HG02610 (cell line): ENCODE results near the gene NPHP1.
"Not testable (repeated sequence)": the region's sequence is repeated elsewhere in the genome, so short reads cannot be mapped to it uniquely, and the experiment has no call there.

Source experiments
- ATAC-seq: cut with Tn5 transposase; IDR thresholded peaks from one replicate; pipeline ENCODE4 v1.9.1; 2021; ENCODE audit warnings: mild to moderate bottlenecking, moderate library complexity; ENCODE audit not compliant: unreplicated experiment

NPHP1 gene

DNA sequence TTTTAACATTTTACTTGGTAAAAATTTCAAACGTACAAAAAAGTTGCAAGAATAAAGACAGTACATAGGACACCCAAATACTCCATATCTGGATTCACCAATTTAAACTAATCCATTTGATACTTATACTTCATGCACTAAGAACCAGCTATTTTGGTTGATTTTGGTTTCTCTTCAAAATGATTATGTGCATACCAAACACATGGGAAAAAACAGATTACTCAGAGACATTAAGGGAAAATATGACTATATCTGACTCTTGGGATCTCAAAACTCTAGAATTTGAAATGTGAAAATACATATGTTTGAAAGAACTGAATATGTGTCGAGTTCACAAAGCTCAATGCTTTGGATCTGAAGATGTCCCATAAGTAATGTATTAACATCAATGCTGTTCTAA is 73.6 kb downstream of the NPHP1 start:
- ATAC-seq = no peak

DNA sequence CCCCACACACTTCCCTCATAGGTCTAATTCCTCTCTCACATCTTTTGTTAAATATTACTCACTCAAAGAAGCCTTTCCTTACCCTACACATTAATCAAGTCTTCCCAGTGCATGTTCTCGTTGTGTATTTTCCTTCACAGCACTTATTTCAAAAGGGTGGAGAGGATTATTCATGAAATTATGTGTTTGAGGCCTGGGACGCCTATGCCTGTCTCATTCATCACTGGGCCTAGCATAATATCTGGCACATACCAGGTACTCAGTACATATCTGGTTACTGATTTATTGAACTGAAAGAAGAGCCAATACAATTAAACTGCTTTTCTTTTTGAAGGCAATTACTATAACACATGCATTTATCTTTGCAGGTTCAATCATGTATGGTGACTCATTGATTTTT is 74.1 kb downstream of the NPHP1 start:
- no peak for ATAC-seq

DNA sequence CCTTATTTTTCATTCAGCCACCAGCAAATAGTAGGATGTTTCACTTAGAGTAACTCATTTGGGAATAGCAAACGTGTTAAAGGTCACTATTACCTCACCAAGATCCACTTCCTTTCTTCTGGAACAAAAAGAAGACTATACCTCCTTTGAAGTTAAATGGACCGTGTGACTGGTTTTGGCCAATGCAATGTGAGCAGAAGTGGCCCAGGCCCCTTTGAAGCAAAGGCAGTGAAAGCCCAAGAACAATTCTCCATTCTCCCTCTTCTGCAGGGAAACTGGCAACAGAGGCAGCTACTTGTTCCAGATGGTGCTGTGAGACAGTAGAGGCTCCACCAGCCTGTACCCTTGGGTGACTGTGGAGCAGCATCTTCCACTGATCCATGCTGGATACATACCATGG is 77.9 kb downstream of the NPHP1 start:
- ATAC-seq = no peak

DNA sequence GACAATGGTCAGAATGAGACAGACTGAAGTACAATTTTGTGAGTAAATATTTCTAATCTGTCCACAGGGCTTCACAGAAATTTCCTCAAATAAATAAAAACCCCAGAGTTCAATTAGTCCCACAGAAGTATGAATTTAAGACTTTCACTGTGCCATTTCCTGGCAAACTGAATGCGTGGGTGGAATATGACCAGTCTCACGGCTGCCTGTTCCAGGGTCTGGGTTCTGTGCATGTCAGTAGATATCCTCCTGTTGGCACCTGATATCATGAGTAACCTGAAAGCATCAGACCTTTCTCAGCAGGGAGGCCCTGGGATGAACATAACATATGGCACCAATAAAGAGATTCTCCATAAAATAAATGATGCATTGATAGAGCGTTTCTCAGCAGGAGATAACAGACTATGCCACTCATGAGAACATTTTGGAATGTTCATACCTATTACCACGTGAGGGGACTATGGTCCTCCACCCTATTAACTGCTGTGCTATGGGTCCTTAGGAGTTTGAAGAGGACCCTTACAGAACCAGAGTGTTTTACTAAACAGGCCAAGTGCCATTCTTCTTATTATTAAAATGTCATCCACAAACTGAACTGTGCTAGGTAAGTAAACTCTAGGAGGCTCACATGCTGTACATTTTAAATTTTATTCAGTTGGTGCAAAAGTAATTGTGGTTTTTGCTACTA is 78.6 kb downstream of the NPHP1 start:
- ATAC-seq = no peak

DNA sequence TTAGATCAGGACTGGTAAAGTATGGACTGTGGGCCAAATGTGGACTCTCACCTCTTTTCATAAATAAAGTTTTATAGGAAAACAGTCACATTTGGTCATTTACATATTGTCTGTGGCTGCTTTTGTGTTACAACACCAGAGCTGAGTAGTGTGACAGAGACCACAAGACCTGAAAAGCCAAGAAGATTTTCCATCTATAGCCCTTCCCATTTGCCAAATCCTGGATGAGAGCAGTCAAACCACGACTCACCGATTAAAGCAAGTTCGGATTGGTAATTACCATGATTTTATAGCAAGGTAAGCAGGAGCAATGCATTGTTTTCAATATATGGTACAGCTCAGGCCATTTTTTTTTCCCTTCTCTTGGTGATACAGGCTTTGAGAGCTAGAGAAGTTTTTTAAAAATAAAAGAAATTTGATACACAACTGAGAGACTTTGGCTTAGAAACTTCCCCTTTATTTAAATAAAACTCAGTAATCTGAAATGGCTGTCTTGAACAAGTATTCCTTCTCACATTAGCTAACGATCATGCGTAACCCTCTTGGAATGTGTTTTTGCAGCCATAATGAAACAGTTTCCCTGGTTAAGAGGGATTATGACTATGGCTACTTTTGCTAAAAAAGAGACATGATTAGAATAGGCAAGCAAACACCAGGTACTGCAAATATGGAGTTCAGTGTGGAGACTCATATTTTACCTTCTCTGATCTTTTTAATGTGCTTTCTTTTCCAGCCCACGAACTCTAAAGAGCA is 79.7 kb downstream of the NPHP1 start:
- no peak for ATAC-seq

DNA sequence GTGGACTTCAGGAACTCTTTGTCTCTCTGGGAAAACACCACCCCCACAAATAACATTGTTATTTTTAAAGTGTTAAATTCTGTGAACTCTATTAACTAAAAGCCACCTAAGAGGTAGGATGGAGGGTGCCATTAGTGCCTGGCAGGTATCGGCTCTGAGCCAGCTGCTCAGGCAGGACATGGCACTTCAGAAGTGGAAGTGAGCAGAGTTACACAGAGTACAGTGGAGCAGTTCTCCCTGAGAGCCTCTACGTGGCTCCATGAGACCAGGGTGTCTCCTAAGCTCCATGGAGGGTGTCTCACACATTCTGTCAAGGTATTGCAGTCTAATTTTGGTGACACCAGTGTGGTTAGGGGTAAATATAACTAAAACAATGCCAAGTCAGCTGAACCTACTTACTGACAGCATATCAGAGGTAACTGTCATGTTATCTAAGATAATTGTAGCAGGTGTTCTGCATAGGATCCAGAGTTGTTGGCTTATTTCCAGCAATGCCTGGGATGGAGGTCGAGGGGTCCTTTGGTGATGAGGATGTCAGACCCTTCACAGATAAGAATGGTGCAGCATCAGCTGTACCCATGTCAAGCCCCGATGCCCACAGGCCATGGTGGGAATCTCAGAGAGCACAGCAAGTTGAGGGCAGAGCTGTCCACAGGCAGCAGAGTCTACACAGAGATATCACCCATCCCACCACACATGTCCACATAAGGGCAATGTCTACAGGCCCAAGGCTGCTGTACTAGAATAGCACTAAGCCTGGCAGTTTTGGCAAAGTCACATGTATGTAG is 80.6 kb downstream of the NPHP1 start:
- no peak for ATAC-seq

DNA sequence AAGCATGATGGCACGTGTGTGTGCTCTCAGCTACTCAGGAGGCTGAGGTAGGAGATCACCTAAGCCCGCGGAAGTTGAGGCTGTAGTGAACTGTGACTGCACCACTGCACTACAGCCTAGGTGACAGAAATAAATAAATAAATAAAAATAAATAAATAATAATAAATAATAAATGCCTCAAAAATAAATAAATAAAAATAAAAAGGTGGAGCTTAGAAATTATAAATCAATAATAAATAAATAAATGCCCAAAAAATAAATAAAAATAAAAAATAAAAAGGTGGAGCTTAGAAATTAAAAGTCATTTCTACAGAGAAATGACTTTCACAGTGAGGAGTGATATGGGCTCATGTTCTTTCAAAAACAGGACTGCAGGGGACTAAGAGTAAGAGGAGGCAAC is 83.2 kb downstream of the NPHP1 start:
- no peak for ATAC-seq

DNA sequence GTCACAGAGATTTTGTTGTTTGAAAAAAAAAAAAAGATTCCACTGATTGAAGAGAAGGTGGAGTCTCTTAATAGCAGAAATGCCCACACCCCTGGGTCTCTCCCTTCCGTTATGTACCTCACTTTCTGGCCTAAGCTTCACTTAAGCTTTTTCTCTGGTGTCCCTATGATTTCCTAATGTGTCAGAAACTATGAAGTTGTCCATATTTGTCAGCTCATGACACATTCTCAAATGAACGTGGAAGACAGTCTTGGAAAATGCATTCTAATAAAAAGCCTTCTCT is 83.8 kb downstream of the NPHP1 start:
- ATAC-seq = no peak

DNA sequence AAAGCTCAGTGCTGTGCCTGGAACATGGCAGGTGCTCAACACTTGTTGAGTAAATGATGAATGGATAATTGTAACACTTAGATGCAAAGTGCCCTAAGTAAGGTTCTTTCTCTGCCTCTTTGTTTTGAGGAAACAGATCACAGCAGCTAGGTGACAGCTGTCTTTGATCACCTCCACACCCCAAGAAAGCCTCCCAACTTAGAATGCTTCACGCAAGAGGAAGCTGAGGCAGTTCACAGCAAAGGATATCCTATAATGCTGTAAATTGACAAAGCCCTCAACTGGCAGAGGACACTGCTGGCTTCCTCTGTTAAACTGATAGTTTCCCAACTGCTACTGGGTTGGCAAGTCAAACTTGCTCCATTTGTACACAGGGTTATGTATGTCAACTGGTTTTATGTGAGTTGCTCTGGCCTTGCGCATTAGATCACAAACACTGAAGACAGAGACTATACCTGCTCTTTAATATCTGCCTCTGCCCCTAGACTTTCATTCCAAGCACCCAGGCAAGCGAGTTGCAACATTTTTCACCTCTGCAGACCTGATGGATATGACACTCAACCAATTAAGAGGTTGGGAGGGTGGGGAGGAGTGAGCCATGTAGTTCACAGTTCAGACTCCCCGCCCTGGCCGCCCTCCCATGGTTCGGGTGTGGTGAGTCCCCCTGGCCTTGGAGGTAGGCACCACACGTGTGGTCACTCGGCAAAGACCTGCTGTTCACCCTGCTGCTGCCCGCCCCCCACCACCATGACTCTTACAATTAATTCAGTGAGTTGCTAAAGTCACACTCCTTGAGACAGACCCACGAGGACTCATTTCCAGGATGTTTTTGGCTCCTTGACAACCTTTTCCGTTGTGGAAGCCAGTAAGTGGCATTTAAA is 84.4 kb downstream of the NPHP1 start:
- no peak for ATAC-seq

DNA sequence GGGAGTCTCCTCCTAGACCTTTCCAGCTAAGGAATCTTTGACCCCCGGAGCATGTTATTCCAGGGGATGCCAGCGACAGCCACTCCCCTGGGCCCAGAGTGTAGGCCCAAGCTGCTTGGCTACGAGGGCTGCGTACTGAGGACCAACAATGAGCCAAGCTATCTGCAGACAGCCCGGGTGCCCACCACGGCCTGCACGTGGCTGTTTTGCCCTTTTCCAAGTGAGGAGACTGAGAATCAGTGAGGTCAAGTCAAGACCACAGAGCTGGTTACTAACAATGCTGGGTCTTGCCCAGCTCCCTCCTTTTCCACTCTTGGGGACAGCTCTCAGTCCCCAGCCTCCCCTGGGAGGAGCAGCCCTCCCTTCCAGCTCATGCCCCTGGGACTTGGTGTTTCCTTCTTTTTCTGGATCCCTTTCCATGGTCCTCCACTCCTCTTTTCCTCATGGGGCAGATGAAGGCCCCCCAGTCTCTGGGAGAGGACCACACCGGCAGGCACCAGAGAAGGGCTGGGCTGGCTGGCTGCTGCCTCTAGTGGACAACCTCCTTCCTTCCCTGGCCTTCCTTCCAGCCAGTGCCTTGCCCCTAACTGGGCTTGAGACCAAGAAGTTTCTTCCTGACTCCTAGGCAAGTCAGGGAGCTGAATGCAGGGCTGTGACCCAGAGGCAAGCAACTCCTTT is 88.6 kb downstream of the NPHP1 start:
- ATAC-seq = no peak

DNA sequence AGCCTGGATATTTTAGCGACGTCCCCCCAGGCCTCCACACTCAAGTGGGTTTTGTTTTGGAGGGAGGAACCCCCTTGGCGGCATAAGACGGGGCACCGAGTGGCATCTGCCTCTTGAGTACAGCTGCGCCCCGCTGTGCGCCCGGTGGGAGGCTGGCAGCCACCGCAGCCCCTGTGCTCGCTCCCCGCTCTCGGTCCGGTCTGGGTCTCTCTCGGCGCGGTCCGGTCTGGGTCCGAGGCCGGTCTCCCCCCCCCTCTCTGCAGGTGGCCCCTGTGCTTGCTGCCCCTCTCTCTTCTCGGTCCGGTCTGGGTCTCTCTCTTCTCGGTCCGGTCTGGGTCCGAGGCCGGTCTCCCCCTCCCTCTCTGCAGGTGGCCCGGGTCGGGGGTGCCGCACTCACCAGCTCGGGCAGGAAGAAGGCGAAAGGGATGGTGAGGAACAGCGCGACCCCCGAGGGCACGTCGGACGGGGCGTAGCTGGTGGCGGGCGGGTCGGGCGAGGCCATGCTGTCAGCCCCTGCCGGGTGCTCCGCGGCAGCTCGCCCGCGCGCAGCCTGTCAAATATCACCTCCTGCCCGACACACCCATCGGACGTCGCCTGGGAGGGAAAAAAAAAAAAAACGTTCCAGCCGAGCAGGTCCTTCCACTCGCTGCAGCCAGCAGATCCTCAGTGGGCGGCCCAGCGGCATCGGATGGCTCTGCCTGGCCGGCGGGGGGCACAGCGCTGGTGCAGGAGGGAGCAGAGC is 89.4 kb downstream of the NPHP1 start, which contains the start of gene MALL:
MALL (minus strand) TSS at position 532 of the 742 bp plus-strand sequence; CDS start at position 502, 30 bp downstream.
- no peak for ATAC-seq

DNA sequence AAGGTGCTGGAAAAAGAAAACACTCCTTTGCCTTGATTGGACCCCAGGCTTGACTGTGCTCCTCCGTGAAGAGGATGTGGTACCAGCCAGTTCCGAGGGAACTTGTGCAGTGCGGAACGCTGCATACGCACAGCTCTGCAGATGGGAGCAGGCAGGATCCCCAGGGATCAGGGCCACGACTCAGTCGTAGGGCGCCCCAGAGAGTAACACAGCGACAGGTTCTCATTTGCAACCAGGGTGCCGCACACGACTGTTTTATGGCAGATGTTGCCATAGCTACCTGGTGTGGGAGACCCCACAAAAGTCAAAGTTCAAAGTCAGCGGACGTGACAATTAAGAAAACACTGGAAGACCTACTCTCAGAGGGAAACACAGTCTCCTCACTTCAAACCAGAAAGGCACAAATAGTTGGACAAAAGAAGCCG is 90.0 kb downstream of the NPHP1 start:
- ATAC-seq = no peak

DNA sequence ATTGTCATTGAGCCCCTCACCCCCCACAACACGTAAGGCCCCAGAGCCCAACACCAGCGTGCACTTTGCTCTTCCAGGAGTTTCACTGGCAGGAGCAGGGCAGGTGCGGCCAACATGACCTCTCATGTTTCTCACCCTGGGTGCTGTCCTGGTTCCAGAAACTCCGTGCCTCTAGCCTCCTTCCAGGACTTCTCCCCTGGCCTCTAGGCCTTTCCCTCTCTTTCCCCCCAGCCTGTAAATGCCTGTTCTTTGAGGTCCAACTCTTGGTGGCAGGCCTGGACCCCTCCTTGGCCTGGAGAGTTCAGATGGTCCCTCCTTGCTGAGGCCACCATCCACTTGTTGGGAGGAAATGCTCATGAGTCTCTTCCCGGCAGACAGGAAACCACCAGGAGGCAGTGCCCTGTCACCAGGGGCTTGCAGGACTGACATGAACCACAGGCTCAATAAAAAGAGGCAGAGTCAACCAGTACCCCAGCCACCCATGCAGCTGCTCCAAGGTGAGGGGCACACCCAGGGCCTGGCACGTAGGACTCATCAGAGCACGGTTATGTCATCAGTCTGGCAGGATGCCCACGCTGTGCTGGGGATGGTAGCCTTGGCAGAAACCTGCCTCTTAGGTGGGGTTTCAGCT is 90.7 kb downstream of the NPHP1 start:
- ATAC-seq = no peak

DNA sequence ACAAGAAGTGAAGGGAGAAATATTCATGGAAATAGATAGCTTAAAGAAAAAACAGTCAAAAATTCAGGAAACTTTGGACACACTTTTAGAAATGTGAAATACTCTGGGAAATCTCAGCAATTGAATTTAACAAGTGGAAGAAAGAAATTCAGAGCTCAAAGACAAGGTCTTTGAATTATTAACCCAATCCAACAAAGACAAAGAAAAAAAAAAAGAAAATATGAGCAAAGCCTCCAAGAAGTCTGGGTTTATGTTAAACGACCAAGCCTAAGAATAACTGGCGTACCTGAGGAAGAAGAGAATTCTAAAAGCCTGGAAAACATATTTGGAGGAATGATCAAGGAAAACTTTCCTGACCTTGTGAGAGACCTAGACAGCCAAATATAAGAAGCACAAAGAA is 96.5 kb downstream of the NPHP1 start:
- not testable (repeated sequence) for ATAC-seq

DNA sequence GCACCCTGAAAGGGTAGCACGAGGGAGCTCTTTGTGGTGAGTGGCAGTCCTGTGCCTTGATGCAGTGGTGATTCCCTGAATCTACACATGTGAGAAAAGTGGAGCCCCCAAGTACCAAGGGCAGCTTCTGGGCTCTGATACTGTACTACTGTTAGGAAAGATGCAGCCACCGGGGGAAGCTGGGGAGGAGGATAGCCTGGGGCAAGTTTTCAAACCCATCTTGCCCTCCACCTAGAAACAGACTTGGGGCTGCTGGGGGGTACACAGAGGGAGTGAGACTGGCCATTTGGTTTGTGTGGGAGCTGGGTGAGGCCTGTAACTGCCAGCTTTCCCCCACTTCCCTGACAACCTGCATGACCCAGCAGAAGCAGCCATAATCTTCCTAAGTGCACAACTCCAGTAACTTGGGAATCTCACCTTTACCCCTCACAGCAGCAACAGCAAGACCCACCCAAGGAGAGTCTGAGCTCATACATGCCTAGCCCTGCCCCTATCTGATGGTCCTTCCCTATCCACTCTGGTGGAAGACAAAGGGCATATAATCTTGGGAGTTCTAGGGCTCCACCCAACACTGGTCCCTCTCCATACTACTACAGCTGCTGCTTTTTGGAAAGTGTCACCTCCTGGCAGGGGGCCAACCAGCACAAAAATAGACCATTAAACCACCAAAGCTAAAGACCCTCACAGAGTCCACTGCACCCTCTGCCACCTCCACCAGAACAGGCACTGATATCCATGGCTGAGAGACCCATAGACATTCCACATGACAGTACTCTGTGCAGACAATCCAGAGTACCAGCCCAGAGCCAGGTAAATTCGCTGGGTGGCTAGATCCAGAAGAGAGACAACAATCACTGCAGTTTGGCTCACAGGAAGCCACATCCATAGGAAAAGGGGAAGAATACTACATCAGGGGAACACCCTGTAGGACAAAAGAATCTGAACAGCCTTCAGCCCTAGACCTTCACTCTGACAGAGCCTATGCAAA is 97.4 kb downstream of the NPHP1 start:
- no peak for ATAC-seq

DNA sequence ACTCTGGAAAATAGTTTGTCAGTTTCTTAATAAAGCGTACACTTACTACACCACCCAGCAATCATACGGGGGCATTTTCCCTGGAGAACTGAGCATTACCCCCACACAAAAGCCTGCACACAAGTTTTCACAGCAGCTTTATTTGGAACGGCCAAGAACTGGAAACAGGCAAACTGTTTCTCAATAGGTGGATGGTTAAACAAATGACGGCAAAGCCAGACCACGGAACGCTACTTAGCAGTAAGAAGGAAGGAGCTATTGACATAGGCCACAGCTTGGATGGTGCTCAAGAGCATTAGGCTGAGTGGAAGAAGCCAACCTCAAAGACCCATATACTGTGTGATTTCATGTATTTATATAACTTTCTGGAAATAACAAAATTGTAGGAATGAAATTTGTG is 98.2 kb downstream of the NPHP1 start:
- no peak for ATAC-seq

DNA sequence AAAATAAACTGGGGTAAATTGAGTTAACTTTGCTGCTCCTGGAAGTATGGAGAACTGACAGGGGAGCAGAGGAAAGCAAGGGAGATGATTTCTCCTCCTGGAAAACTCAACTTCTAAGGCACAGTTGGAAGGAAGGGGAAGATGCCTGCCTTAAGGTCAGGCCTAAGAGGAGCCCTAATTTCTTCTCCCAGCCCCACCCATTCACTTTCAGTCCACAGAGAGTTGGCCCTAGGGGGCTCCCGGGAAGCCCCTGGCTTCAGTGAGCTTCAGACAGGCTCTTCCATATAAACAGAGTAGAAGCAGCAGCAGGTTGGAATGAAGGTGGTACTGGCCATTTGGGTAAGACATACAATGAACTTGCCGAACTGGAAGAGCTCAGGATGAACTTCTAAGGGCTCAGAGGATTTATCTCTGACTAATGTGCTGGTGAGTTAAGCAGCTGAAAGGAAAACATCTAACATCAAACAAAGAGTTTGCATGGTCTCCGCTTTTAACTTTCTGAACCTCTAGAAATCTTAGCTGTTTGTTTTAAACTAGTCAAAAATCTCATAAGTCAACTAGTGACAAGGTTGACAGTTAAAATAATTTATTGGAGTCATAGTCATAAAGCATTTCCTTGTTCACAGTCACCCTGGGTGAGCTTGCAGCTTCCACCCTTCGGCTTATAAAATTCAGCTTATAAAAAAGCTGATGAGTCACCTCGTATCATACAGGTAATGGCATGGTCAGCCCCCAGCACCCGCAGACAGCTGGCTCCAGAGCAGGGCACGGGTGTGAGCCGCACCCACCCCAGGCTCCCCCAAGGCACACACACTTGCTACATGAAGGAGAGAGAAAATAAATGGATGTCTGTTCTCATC is 99.0 kb downstream of the NPHP1 start:
- ATAC-seq = no peak
